NCI-H187 treated with DMSO at 0.1 percent for 48 hours (cell line): Measurements from ENCODE around the gene PLEKHG4B.
"Not testable (repeated sequence)": the region's sequence is repeated elsewhere in the genome, so short reads cannot be mapped to it uniquely, and the experiment has no call there.

Experiments used
- DNase-seq: peaks from one replicate; lab custom pipeline; 2025; lab: John Stamatoyannopoulos, UW

Gene PLEKHG4B

DNA sequence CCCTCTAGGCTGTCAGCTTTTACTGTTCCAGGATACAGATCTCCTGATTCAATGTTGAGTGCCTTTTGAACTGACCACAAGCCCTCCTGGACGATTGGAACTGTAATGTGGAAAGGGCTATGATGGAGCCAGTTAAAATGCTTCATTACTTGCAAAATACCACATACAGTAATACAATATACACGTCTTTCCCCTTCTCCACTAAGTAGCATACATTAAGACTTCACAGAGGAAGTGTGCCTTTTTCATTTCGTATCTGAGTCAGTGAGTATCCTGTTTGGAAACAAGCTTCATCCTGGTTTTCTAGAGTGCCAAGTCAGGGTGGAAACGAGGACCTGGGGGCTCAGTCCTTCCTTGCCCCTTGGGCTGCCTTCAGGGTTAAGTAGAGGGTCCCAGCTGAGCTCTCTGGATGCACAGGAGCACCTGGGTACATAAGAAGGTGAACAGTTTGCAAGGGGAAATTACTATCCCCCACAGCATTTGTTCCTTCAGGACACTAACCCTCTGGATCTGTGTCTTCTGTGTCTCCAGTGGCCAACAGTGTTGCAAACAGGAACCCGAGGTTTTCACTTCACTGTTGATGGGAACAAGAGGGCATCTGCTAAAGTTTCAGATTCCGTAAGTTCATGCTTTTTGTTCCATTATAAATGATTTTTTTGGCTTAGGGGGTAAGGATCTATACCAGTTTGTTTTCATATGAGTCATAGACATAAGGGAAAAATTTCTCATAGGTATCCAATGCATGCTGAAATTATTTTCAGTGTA is 131.2 kb downstream of the PLEKHG4B start:
- not testable (repeated sequence) for DNase-seq

DNA sequence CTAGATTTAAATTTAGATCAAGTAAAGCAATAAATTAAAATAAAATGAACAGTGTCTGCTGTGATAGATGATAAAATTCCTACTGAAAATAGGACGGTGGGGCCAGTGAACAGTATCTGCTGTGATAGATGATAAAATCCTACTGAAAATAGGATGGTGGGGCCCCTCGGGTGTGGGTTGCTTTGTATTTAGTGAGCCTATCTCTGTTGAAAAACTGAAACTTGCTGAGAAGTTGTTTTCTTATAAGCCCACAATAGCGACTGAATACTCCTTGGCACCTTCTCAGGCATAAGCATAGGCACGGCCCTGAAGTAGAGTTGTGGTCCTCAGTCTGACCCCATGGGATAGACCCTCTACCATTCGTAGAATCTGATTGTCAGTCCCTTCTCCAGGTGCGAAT is 131.8 kb downstream of the PLEKHG4B start:
- no peak for DNase-seq

DNA sequence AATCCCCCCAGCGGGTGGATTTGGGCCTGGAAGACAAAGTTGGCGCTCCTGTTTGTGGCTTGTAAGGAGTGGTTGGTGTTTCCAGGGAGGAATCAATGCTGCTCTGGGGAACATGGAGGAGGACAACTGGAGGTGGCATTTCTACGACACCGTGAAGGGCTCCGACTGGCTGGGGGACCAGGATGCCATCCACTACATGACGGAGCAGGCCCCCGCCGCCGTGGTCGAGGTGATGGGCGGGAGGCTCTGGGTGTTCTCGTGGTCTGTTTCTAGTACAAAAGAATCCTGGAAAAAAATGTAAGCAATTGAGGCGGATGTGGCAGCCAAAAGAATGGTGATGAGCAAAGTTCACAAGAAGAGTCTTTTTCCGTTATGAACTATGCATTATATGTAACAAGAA is 133.4 kb downstream of the PLEKHG4B start:
- DNase-seq = no peak

DNA sequence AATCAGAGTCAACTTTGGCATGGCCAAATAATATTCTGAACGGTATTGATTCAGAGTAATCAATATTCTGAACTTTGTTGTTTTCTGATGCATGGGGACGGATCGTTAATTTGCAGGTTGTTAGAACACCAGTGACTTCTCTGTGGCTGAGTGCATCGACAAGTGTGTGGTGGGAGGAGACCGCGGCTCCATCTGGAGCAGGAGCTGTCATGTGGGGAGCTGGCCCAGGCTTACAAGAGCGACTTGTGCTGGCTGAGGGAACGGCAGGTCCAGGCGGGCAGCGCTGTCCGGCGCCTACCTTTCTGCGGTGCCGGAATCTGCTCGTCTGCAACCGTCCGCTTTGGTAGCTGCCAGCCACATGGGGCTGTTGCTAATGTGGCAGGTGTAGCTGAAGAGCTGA is 135.4 kb downstream of the PLEKHG4B start:
- not testable (repeated sequence) for DNase-seq

DNA sequence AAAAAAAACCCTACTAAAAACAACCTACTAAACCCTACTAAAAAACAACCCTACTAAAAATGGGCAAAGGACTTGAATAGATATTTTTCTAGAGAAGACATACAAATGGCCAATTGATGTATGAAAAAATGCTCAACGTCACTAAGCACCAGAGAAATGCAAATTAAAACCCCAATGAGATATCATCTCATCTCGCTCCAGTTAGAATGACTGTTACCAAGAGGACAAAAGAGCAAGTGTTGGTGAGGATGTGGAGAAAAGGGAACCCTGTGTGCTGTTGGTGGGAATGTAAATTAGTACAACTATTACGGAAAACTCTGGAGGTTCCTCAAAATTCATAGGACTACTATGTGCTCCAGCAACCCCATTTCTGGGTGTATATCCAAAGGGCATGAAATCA is 136.9 kb downstream of the PLEKHG4B start:
- DNase-seq = no peak

DNA sequence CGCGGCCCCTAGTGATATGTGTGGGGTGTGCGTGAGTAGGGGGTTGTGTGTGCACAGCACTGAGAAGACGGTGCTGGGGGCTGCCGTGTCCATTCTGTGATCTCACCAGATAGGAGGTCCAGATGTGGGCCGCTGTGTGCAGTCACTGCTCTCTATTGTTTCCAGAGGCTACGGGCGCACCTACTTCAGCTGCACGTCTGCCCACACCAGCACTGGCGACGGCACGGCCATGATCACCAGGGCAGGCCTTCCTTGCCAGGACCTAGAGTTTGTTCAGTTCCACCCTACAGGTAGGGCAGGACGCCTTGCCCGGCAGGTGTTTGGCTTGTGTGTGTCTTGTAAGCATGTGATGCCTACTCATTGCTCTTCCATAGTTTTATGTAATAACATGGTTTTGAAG is 138.7 kb downstream of the PLEKHG4B start:
- DNase-seq = no peak

DNA sequence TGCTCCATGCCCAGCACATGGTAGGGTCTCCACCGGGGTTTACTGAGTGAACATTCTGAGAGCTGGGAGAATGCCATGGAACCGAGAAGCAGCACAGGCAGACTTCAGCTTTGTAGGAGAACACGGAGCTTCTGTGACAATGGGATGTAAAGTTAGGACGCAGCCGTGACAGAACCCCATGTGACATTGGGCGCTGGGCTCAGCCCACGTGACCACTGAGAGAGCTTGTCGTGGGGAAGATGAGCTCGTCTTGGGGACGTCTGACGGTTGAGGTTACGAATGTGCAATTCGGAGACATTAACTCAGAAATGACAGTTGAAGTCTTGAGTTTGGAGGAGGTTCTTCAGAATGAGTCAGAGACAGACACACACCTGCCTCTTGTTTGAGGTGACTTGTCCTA is 139.7 kb downstream of the PLEKHG4B start:
- no peak for DNase-seq

DNA sequence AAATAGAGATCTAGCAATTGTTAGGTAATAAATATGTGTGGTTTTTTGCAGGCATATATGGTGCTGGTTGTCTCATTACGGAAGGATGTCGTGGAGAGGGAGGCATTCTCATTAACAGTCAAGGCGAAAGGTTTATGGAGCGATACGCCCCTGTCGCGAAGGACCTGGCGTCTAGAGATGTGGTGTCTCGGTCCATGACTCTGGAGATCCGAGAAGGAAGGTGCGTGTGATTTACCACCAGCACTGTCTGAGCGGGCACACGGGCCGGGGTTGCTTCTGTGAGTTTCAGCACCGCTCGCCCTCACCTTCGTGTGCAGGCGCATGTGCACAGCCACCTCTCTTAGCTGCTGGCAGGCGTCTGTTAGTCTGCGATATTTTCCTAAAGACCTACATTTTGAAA is 141.5 kb downstream of the PLEKHG4B start:
- DNase-seq = not testable (repeated sequence)

DNA sequence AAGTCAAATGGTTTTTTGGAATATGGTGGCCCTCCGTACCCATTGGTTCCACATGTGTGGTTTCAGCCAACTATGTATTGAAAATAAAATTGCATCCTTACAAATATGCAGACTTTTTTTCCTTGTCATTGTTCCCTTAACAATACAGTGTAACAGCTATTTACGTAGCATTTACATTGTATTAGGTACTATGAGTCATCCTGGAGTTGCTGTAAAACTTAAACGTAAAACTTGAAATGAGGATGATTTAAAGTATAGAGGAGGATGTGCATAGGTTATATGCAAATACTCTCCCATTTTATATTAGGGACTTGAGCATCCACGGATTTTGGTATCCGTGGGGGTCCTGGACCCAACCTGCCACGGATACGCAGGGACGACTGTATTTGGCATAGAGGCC is 142.5 kb downstream of the PLEKHG4B start:
- DNase-seq = no peak

DNA sequence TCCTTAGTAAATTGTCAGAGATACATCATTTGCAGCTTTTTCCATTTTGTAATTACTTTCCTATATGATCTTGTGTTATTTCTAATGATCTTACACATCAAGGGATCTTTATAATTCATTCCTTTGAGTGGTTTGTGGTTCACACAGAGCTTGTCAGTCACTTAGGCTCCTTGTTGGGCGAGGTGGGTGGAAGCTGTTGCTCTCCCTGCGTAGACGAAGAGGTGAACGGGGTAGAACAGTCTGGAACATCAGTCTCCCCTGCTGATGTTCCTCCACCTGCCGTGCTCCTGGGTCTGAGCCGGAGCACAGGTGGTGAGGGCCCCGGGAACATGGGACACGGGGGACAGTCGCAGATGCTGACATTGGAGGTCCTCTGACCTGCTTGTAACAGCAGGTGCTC is 143.6 kb downstream of the PLEKHG4B start:
- not testable (repeated sequence) for DNase-seq

DNA sequence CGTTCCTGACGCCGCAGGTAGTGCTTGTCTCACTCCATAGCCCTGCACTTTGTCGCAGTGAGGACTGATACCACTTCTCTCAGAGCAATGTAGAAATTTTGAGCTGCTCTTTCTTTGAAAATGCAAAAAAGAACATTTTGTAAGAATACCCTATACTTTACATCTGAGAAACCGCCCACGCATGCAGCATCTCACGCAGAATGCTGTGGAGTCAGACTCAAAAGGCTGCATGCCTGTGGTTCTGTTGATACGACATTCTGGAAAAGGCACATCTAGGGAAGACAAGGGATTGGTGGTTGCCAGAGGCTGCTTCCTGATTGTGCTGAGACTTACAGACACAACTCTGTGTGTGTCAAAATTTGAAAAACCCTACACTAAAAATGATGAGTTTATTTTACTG is 146.0 kb downstream of the PLEKHG4B start:
- DNase-seq = not testable (repeated sequence)
